Dermis microvascular lymphatic vessel endothelial cell (primary cell): ENCODE results near the gene SDF2L1. TPM values are rescaled to one million over a fixed set of nuclear protein-coding genes. Genes with fewer than 3 reads are reported as not detected.
"Not testable (repeated sequence)": the region's sequence is repeated elsewhere in the genome, so short reads cannot be mapped to it uniquely, and the experiment has no call there.

Source experiments
- DNase-seq, 2 donors: peaks; one replicate each; pipeline versions ENCODE4 v3.0.0 to v3.0.0-alpha.2; 2010; ENCODE audit warnings: low read depth in 2 of 2
- total RNA-seq: library from RNA; depleted of rRNA; stranded (reverse); fragments of >200 nt; gene quantifications from 2 replicates; pipeline ENCODE4 v1.2.1, GENCODE V29; 2014

The SDF2L1 gene
- total RNA-seq, 1 donor from 2014 or later, result 45.4 TPM

GRCh38 chr22:21686634-21687393 lies 44.7 kb downstream of the SDF2L1 start:
- DNase-seq, result no peak

GRCh38 chr22:21687685-21688259 lies 45.7 kb downstream of the SDF2L1 start:
- no peak for DNase-seq

- no peak for DNase-seq
Observed at GRCh38 chr22:21688341-21688705, 46.2 kb downstream of the SDF2L1 start.

GRCh38 chr22:21688706-21689381 lies 46.7 kb downstream of the SDF2L1 start:
- DNase-seq, result no peak

GRCh38 chr22:21690401-21690801 lies 48.3 kb downstream of the SDF2L1 start:
- DNase-seq, result no peak

- no peak for DNase-seq
Observed at GRCh38 chr22:21691816-21692215, 49.7 kb downstream of the SDF2L1 start.

GRCh38 chr22:21692856-21693255 lies 50.8 kb downstream of the SDF2L1 start:
- not testable (repeated sequence) for DNase-seq

- DNase-seq, result no peak
Observed at GRCh38 chr22:21693333-21693998, 51.4 kb downstream of the SDF2L1 start.

Other genes starting within 250 kb of the SDF2L1 start
- 1.8 and 2.5 TPM in 2 replicates for gene HIC2, start 224.9 kb upstream of the SDF2L1 start, total RNA-seq
- 0.13 and 0.39 TPM in 2 replicates for gene TMEM191C, start 174.9 kb upstream of the SDF2L1 start, total RNA-seq
- under 0.01 and 0.13 TPM in 2 replicates for gene RIMBP3C, start 90.8 kb upstream of the SDF2L1 start, total RNA-seq
- 22.3 and 22.5 TPM in 2 replicates for gene UBE2L3, start 74.6 kb upstream of the SDF2L1 start, total RNA-seq
- gene YDJC, start 12.3 kb upstream of the SDF2L1 start, total RNA-seq, result 12.3 and 13.5 TPM in 2 replicates
- under 0.01 and 0.13 TPM in 2 replicates for gene CCDC116, start 9.5 kb upstream of the SDF2L1 start, total RNA-seq
- 12.1 and 19.7 TPM in 2 replicates for gene PPIL2, start 23.7 kb downstream of the SDF2L1 start, total RNA-seq
- gene YPEL1, start 93.5 kb downstream of the SDF2L1 start, total RNA-seq, result 2.4 and 5.2 TPM in 2 replicates
- gene MAPK1, start 225.3 kb downstream of the SDF2L1 start, total RNA-seq, result 42.9 and 62.5 TPM in 2 replicates